OCI-M2 (cell line): ENCODE results near the gene ENTPD6.

ENCODE experiments used
- DNase-seq: peaks from one replicate; lab custom pipeline; 2025; ENCODE audit not compliant: unreplicated experiment; lab: John Stamatoyannopoulos, UW

The ENTPD6 gene

DNA sequence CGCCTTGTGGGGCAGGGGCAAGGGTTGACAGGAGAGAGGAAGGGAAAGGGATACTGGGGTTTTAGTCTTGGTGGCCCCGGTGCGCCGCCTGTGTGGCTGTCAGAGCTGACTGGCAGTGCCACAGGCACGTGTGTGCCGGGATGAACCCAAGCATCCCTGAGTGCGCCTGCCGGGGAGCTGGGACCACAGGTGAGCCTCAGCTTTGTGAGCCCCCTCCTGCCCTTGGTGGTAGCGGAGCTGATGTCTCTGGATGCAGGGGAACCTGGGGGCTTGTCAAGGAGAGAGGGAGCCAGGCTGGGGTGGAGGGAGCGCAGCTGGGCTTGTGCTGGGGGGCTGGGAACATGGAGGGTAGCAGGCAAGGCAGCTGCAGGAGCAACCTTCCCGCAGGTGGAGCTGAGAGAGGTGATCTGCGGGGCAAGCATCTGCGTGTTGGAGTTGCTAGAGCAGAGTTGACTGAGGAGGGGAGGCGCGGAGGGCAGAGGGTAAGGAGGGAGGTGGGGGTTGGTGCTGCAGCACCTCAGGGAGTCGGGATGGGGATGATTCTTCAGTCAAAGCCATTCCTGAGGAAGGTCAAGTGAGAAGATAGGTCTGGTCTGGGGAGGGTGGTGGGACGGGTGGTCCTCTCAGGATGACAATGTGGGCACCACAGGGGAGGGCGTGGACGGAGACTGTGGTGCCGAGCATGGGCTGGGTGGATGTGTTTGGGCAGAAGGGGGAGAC, 80.5 kb downstream of the ENTPD6 start:
- DNase-seq, result no peak
